PC-3 (cell line): Measurements from ENCODE around the gene CRTC1. TPM values are rescaled to one million over a fixed set of nuclear protein-coding genes. Genes with fewer than 3 reads are reported as not detected.

Experiments used
- ATAC-seq: fragments of 200-7000 bp; cut with Tn5 transposase; 2 replicates; pipeline ENCODE4 v1.9.1; 2020; ENCODE audit warnings: mild to moderate bottlenecking, moderate library complexity
- BruUV-seq: library from RNA; stranded (reverse); fragments of 400-500 nt; replicated peaks from 2 replicates; lab custom pipeline; 2021; lab: Mats Ljungman, UMichigan
- CTCF ChIA-PET: fragments of 300-600 bp; sonication (Branson Sonifier 250); formaldehyde crosslinking; loops from one replicate; lab custom pipeline; 2022; ENCODE audit warnings: antibody characterized with exemption; lab: Charles Lee
- POLR2A ChIA-PET: fragments of 300-600 bp; sonication (Branson Sonifier 250); formaldehyde crosslinking; loops from one replicate; lab custom pipeline; 2022; ENCODE audit warnings: antibody characterized with exemption; ENCODE audit not compliant: unreplicated experiment; lab: Charles Lee
- DNase-seq: peaks from one replicate; pipeline ENCODE4 v3.0.0-alpha.2; 2015
- H2AFZ ChIP-seq: fragments of 300-600 bp; sonication (generic); 2 replicates; pipeline ENCODE4 v1.6.0; 2016; ENCODE audit warnings: antibody characterized with exemption, low read length
- H3F3A ChIP-seq: fragments of 300-600 bp; sonication (generic); one replicate; pipeline ENCODE4 v1.6.0; 2017; ENCODE audit warnings: antibody characterized with exemption, low read length, control low read depth, mild to moderate bottlenecking; ENCODE audit not compliant: unreplicated experiment
- H3K27ac ChIP-seq: fragments of 300-600 bp; sonication (generic); 2 replicates; pipeline ENCODE4 v1.5.1; 2016; ENCODE audit warnings: mild to moderate bottlenecking, low read length
- H3K27me3 ChIP-seq: fragments of 300-600 bp; sonication (generic); 2 replicates; pipeline ENCODE4 v1.6.1; 2016; ENCODE audit warnings: low read length, mixed read lengths
- H3K36me3 ChIP-seq: fragments of 300-600 bp; sonication (generic); 2 replicates; pipeline ENCODE4 v1.6.1; 2016; ENCODE audit warnings: low read depth, mixed run types, low read length, mixed read lengths
- H3K4me1 ChIP-seq: fragments of 300-600 bp; sonication (generic); 2 replicates; pipeline ENCODE4 v1.5.1; 2016; ENCODE audit warnings: low read length; ENCODE audit not compliant: insufficient read depth
- H3K4me2 ChIP-seq: fragments of 300-600 bp; sonication (generic); 2 replicates; pipeline ENCODE4 v1.6.0; 2016; ENCODE audit warnings: low read length
- H3K4me3 ChIP-seq: fragments of 300-600 bp; sonication (generic); 2 replicates; pipeline ENCODE4 v1.5.1; 2016; ENCODE audit warnings: mild to moderate bottlenecking, low read length, mixed read lengths
- H3K79me2 ChIP-seq: fragments of 300-600 bp; sonication (generic); 2 replicates; pipeline ENCODE4 v1.6.1; 2017; ENCODE audit warnings: low read length, mixed read lengths
- H3K9ac ChIP-seq: fragments of 300-600 bp; sonication (generic); 2 replicates; pipeline ENCODE4 v1.6.0; 2016; ENCODE audit warnings: mild to moderate bottlenecking, low read length
- H3K9me2 ChIP-seq: fragments of 300-600 bp; sonication (generic); replicated peaks from 2 replicates; pipeline ENCODE4 v1.6.1; 2016; ENCODE audit warnings: mixed run types, low read length, mixed read lengths
- H3K9me3 ChIP-seq: fragments of 300-600 bp; sonication (generic); 2 replicates; pipeline ENCODE4 v1.6.1; 2016; ENCODE audit warnings: low read length, mixed read lengths
- H4K20me1 ChIP-seq: fragments of 300-600 bp; sonication (generic); 2 replicates; pipeline ENCODE4 v1.6.1; 2016; ENCODE audit warnings: low read length, mixed read lengths
- CTCF ChIP-seq: fragments of 300-600 bp; sonication (generic); conservative IDR thresholded peaks from 2 replicates; pipeline ENCODE4 v1.5.1; 2017; ENCODE audit warnings: antibody characterized with exemption, low read depth, mild to moderate bottlenecking, low read length
- EZH2 ChIP-seq: fragments of 300-600 bp; sonication (generic); IDR thresholded peaks from one replicate; pipeline ENCODE4 v1.6.1; 2017; ENCODE audit warnings: antibody characterized with exemption, mild to moderate bottlenecking, low read length; ENCODE audit not compliant: unreplicated experiment
- EZH2phosphoT487 ChIP-seq: fragments of 300-600 bp; sonication (generic); IDR thresholded peaks from 2 replicates; pipeline ENCODE4 v1.6.1; 2018; ENCODE audit warnings: mild to moderate bottlenecking, antibody characterized with exemption, low read length, borderline replicate concordance
- intact Hi-C: fragments of 100-400 bp; cut with micrococcal nuclease; formaldehyde crosslinking; loops from 2 replicates; pipeline ENCODE4 v1.9.0; 2023
- total RNA-seq: library from RNA; depleted of rRNA; stranded (reverse); fragments of >200 nt; gene quantifications from 2 replicates; pipeline ENCODE4 v1.2.3, GENCODE V29; 2014

Gene CRTC1
- total RNA-seq, 1 experiment from 2014 or later: 6.7 TPM

GRCh38 chr19:18768997-18769891 is 85.8 kb downstream of the CRTC1 start:
- no peak for DNase-seq
- Histone ChIP-seq H3K36me3 (no peaks in the 10 kb centered on the region), H3K4me2 (no peak overlapping the region), H3K27me3 (no peaks in the 10 kb centered on the region), H3K79me2 (no peaks in the 10 kb centered on the region), H3K4me3 (no peak overlapping the region), H3K27ac (no peak overlapping the region), H3K4me1 (peaks cover 15% of the 10 kb centered on the region), H2AFZ (no peak overlapping the region), H3K9me3 (no peaks in the 10 kb centered on the region), H3K9ac (no peak overlapping the region), H4K20me1 (no peaks in the 10 kb centered on the region), H3F3A (peaks cover 3% of the 10 kb centered on the region), H3K9me2 (no peaks in the 10 kb centered on the region)
- TF ChIP-seq EZH2phosphoT487 (no peak), EZH2 (no peak), CTCF (no peak)
- intact Hi-C loops: no loop called here
- no peak for ATAC-seq
- ChIA-PET CTCF (no interaction called here), POLR2A (no interaction called here)
- BruUV-seq: no TSS peak

- no peak for TF ChIP-seq EZH2phosphoT487
- TF ChIP-seq CTCF: no peak
- TF ChIP-seq EZH2: no peak
- Histone ChIP-seq H3K27ac (no peak overlapping the region), H3K79me2 (no peaks in the 10 kb centered on the region), H3K36me3 (no peaks in the 10 kb centered on the region), H3K9me2 (no peaks in the 10 kb centered on the region), H3K27me3 (no peaks in the 10 kb centered on the region), H3K4me3 (no peak overlapping the region), H3K9ac (no peak overlapping the region), H4K20me1 (no peaks in the 10 kb centered on the region), H3K4me1 (peaks cover 7% of the 10 kb centered on the region), H3K9me3 (no peaks in the 10 kb centered on the region), H2AFZ (no peak overlapping the region), H3K4me2 (no peak overlapping the region), H3F3A (no peaks in the 10 kb centered on the region)
- CTCF ChIA-PET: no interaction called here
- POLR2A ChIA-PET: no interaction called here
- BruUV-seq: no TSS peak
- no peak for ATAC-seq
- DNase-seq: no peak
- intact Hi-C loops: loop anchor here (10.0 kb wide), 1 partner anchor 165 kb away; the partner anchor contains the start of gene CRLF1
Observed at GRCh38 chr19:18769989-18770528, 86.6 kb downstream of the CRTC1 start.
